HEK293T (cell line): Measurements from ENCODE around the gene NLGN3.

ENCODE experiments used
- CTCF ChIA-PET: fragments of 350-600 bp; formaldehyde crosslinking; extraction: SDS; loops from one replicate; lab custom pipeline; 2021; ENCODE audit warnings: antibody characterized with exemption, inconsistent platforms; lab: Yijun Ruan, JAX
- POLR2A ChIA-PET: fragments of 350-600 bp; formaldehyde crosslinking; extraction: SDS; loops from one replicate; lab custom pipeline; 2020; ENCODE audit warnings: antibody characterized with exemption, inconsistent platforms; lab: Yijun Ruan, JAX
- DNase-seq: peaks from one replicate; pipeline ENCODE4 v3.0.0; 2012; ENCODE audit warnings: mixed read lengths; ENCODE audit errors: extremely low spot score
- ARNT ChIP-seq: fragments of 450-650 bp; IDR thresholded peaks from 2 replicates; pipeline ENCODE4 v1.6.1; 2017; ENCODE audit warnings: mild to moderate bottlenecking
- BHLHE40 ChIP-seq: fragments of 450-650 bp; IDR thresholded peaks from 2 replicates; pipeline ENCODE4 v1.6.1; 2016; ENCODE audit warnings: mild to moderate bottlenecking, moderate library complexity, borderline replicate concordance
- CTBP1 ChIP-seq: fragments of 450-650 bp; IDR thresholded peaks from 2 replicates; pipeline ENCODE4 v1.6.1; 2016; ENCODE audit warnings: borderline replicate concordance
- ELF4 ChIP-seq: fragments of 450-650 bp; IDR thresholded peaks from 2 replicates; pipeline ENCODE4 v1.6.1; 2017; ENCODE audit warnings: antibody characterized with exemption
- FOXA1 ChIP-seq: fragments of 450-650 bp; IDR thresholded peaks from 2 replicates; pipeline ENCODE4 v1.6.1; 2016; ENCODE audit warnings: mild to moderate bottlenecking
- FOXK2 ChIP-seq: fragments of 450-650 bp; IDR thresholded peaks from 2 replicates; pipeline ENCODE4 v1.6.1; 2016; ENCODE audit warnings: mild to moderate bottlenecking
- FOXM1 ChIP-seq: fragments of 450-650 bp; IDR thresholded peaks from 2 replicates; pipeline ENCODE4 v1.6.1; 2017; ENCODE audit warnings: mild to moderate bottlenecking, borderline replicate concordance
- HDGF ChIP-seq: fragments of 450-650 bp; IDR thresholded peaks from 2 replicates; pipeline ENCODE4 v1.6.1; 2017; ENCODE audit warnings: antibody characterized with exemption, borderline replicate concordance
- L3MBTL2 ChIP-seq: fragments of 450-650 bp; conservative IDR thresholded peaks from 2 replicates; pipeline ENCODE4 v1.6.1; 2016; ENCODE audit warnings: mild to moderate bottlenecking
- LEF1 ChIP-seq: fragments of 450-650 bp; IDR thresholded peaks from 2 replicates; pipeline ENCODE4 v1.6.1; 2017; ENCODE audit warnings: mild to moderate bottlenecking, borderline replicate concordance
- NFRKB ChIP-seq: fragments of 450-650 bp; IDR thresholded peaks from 2 replicates; pipeline ENCODE4 v1.6.1; 2016; ENCODE audit warnings: mild to moderate bottlenecking, moderate library complexity
- PKNOX1 ChIP-seq: fragments of 450-650 bp; IDR thresholded peaks from 2 replicates; pipeline ENCODE4 v1.6.1; 2016
- SP1 ChIP-seq: fragments of 450-650 bp; IDR thresholded peaks from 2 replicates; pipeline ENCODE4 v1.6.1; 2017
- SUZ12 ChIP-seq: fragments of 450-650 bp; IDR thresholded peaks from 2 replicates; pipeline ENCODE4 v1.6.1; 2016; ENCODE audit warnings: mild to moderate bottlenecking
- TARDBP ChIP-seq: fragments of 450-650 bp; IDR thresholded peaks from 2 replicates; pipeline ENCODE4 v1.6.1; 2016
- ZNF384 ChIP-seq: fragments of 450-650 bp; IDR thresholded peaks from 2 replicates; pipeline ENCODE4 v1.6.1; 2016

Gene NLGN3

GRCh38 chrX:71183341-71183740 is 38.7 kb downstream of the NLGN3 start:
- ChIA-PET POLR2A (interaction anchor here (1.1 to 5.0 kb wide), 3 partner anchors 10 to 100 kb away, joined by 3 to 26 read pairs (median 9); partner anchors contain the start of gene NONO), CTCF (no interaction called here)
- TF ChIP-seq PKNOX1: peak; percentile 23; the same call in 1 of the 2 replicates
- TF ChIP-seq BHLHE40: no peak
- no peak for DNase-seq

- TF ChIP-seq BHLHE40 (no peak), LEF1 (no peak), TARDBP (no peak), CTBP1 (no peak), ELF4 (no peak), SUZ12 (no peak), NFRKB (no peak), HDGF (no peak), L3MBTL2 (no peak), SP1 (no peak), FOXM1 (no peak), FOXA1 (no peak), FOXK2 (no peak)
- no peak for DNase-seq
- ChIA-PET CTCF (no interaction called here), POLR2A (interaction anchor here (5.0 kb wide), 1 partner anchor 100 kb away, joined by 26 read pairs; the partner anchor contains the start of gene NONO)
These were observed 39.5 kb downstream of the NLGN3 start for GRCh38 chrX:71184092-71184491.

- POLR2A ChIA-PET: interaction anchor here (5.0 kb wide), 1 partner anchor 99 kb away, joined by 26 read pairs; the partner anchor contains the start of gene NONO
- TF ChIP-seq CTBP1: no peak
- no peak for TF ChIP-seq FOXA1
- no peak for TF ChIP-seq ZNF384
- no peak for TF ChIP-seq SP1
- TF ChIP-seq PKNOX1: no peak
- TF ChIP-seq ARNT: no peak
- TF ChIP-seq BHLHE40: no peak
- no peak for TF ChIP-seq SUZ12
- TF ChIP-seq LEF1: no peak
- no peak for TF ChIP-seq TARDBP
- TF ChIP-seq L3MBTL2: no peak
- TF ChIP-seq FOXK2: no peak
- TF ChIP-seq NFRKB: no peak
- no peak for TF ChIP-seq ELF4
- TF ChIP-seq FOXM1: no peak
- CTCF ChIA-PET: no interaction called here
- DNase-seq: no peak
These were observed 40.3 kb downstream of the NLGN3 start for GRCh38 chrX:71184803-71185495.

- no peak for DNase-seq
- no peak for TF ChIP-seq BHLHE40
- no peak for TF ChIP-seq L3MBTL2
- no peak for TF ChIP-seq CTBP1
- TF ChIP-seq FOXM1: no peak
- TF ChIP-seq ELF4: no peak
- TF ChIP-seq FOXA1: no peak
- no peak for TF ChIP-seq ZNF384
- no peak for TF ChIP-seq SP1
- TF ChIP-seq FOXK2: no peak
- TF ChIP-seq LEF1: no peak
- no peak for TF ChIP-seq ARNT
- CTCF ChIA-PET: interaction anchor here (0.5 to 0.7 kb wide), 2 partner anchors 193 to 249 kb away, joined by 3 to 4 read pairs; no protein-coding TSS in a partner anchor
- POLR2A ChIA-PET: no interaction called here
These were observed 46.6 kb downstream of the NLGN3 start for GRCh38 chrX:71191248-71191647.

DNA sequence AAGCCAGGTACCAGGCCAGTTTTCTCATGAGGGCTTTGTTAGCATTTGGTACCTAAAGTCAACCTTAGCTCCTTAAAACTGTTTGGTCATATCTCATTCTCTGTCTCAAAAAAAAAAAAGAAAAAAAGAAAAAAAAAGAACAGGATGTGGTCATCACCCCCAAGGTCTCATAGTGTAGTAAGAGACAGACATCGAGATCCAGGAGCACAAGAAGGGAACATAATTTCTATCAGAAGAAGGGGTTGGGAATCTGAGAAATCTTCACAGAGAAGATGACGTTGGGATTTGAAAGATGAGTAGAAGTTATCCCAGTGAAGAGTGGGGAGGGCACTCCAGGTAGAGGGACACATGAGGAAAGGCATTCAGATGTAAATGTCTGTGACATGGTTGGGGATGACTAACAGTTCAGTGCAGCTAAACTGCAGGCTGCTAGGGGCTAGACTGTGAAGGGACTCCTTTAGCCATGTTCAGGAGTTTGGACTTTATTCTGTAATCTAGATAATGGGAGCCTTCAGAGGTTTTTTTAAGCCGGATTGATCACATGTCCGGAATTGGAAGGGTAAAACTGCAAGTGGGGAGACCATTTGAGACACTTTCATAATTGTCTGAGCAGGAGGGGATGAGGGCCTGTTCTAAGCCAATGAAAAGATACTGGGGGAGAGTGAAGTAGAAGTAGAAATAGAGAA is 51.5 kb downstream of the NLGN3 start:
- ChIA-PET CTCF (interaction anchor here (1.3 kb wide), 1 partner anchor 216 kb away, joined by 3 read pairs; no protein-coding TSS in a partner anchor), POLR2A (interaction anchor here (1.5 kb wide), 1 partner anchor 14 kb away, joined by 7 read pairs; no protein-coding TSS in a partner anchor)
- no peak for TF ChIP-seq CTBP1
- no peak for TF ChIP-seq FOXM1
- no peak for TF ChIP-seq SP1
- TF ChIP-seq TARDBP: no peak
- no peak for TF ChIP-seq BHLHE40
- TF ChIP-seq LEF1: no peak
- no peak for TF ChIP-seq FOXA1
- TF ChIP-seq NFRKB: no peak
- no peak for TF ChIP-seq ZNF384
- no peak for TF ChIP-seq FOXK2
- TF ChIP-seq PKNOX1: no peak
- TF ChIP-seq L3MBTL2: no peak
- TF ChIP-seq ARNT: no peak
- TF ChIP-seq HDGF: no peak
- no peak for TF ChIP-seq ELF4
- no peak for TF ChIP-seq SUZ12
- no peak for DNase-seq
